Endothelial cell of umbilical vein (primary cell): ENCODE results near the gene ADCY9. TPM values are rescaled to one million over a fixed set of nuclear protein-coding genes. Genes with fewer than 3 reads are reported as not detected.
"Not testable (repeated sequence)": the region's sequence is repeated elsewhere in the genome, so short reads cannot be mapped to it uniquely, and the experiment has no call there.

Source experiments
- BruUV-seq: library from RNA; stranded (reverse); fragments of 400-500 nt; replicated peaks from 2 replicates; lab custom pipeline; 2021; lab: Mats Ljungman, UMichigan
- CTCF ChIA-PET: fragments of 300-600, 350-600 bp; sonication (Branson Sonifier 250); formaldehyde crosslinking; loops from one replicate; lab custom pipeline; 2021; ENCODE audit warnings: antibody characterized with exemption, inconsistent platforms; lab: Charles Lee
- POLR2A ChIA-PET: fragments of 300-600, 350-600 bp; sonication (Branson Sonifier 250); formaldehyde crosslinking; loops from one replicate; lab custom pipeline; 2021; ENCODE audit warnings: antibody characterized with exemption, inconsistent platforms; lab: Charles Lee
- DNase-seq: peaks from one replicate; pipeline ENCODE4 v3.0.0-alpha.2; 2011; ENCODE audit warnings: low read depth, low spot score
- FAIRE-seq: peaks from 2 replicates; lab custom pipeline; 2011; peaks lifted over from hg19 to GRCh38; lab: Jason Lieb, UNC
- H2AFZ ChIP-seq: 2 replicates; pipeline ENCODE4 v1.6.0; 2012; ENCODE audit warnings: low read depth, low read length, control low read depth, inconsistent platforms
- H3K27ac ChIP-seq: 2 replicates; pipeline ENCODE4 v1.5.1; 2011; ENCODE audit warnings: low read depth, mild to moderate bottlenecking, control low read depth, low read length, moderate library complexity; ENCODE audit not compliant: insufficient read depth
- H3K27me3 ChIP-seq, 2 experiments: 2 replicates each; pipeline versions ENCODE4 v1.6.0 to v1.6.1; 2011; ENCODE audit warnings: low read length in 2 of 2, mixed read lengths in 1 of 2; ENCODE audit not compliant: control insufficient read depth in 2 of 2, insufficient read depth in 2 of 2
- H3K36me3 ChIP-seq, 2 experiments: 2 replicates in 1 of 2; 3 replicates in 1 of 2; pipeline ENCODE4 v1.5.1; 2011; ENCODE audit warnings: low read length in 2 of 2, mild to moderate bottlenecking in 1 of 2, moderate library complexity in 1 of 2; ENCODE audit not compliant: control insufficient read depth in 2 of 2, insufficient read depth in 2 of 2; ENCODE audit errors: extremely low read depth in 1 of 2
- H3K4me1 ChIP-seq: 3 replicates; pipeline ENCODE4 v1.5.1; 2011; ENCODE audit warnings: mild to moderate bottlenecking, low read length; ENCODE audit not compliant: control insufficient read depth, insufficient read depth; ENCODE audit errors: extremely low read depth
- H3K4me2 ChIP-seq: 2 replicates; pipeline ENCODE4 v1.6.1; 2011; ENCODE audit warnings: low read length, control low read depth, mixed read lengths; ENCODE audit not compliant: insufficient read depth
- H3K4me3 ChIP-seq, 3 experiments: fragments of 200-600 bp in 1 of 3; sonication (generic), shearing (Covaris generic) in 1 of 3; replicated peaks in 1 of 3; 2 replicates each; pipeline ENCODE4 v1.5.1; 2011 to 2016; ENCODE audit warnings: control low read depth in 3 of 3, low read length in 3 of 3, mild to moderate bottlenecking in 2 of 3, inconsistent platforms in 1 of 3, low read depth in 1 of 3, moderate library complexity in 1 of 3; ENCODE audit not compliant: insufficient read depth in 1 of 3
- H3K79me2 ChIP-seq: 2 replicates; pipeline ENCODE4 v1.6.0; 2012; ENCODE audit warnings: low read length, inconsistent platforms; ENCODE audit not compliant: control insufficient read depth, insufficient read depth
- H3K9ac ChIP-seq: replicated peaks from 2 replicates; pipeline ENCODE3; 2011; ENCODE audit warnings: low read length, control low read depth; ENCODE audit not compliant: insufficient read depth; ENCODE audit errors: extremely low read depth
- H3K9me1 ChIP-seq: replicated peaks from 3 replicates; pipeline ENCODE4 v1.6.0; 2011; ENCODE audit warnings: mild to moderate bottlenecking, low read length; ENCODE audit not compliant: control insufficient read depth, insufficient read depth; ENCODE audit errors: extremely low read depth
- H3K9me3 ChIP-seq: replicated peaks from 2 replicates; pipeline ENCODE4 v1.5.1; 2012; ENCODE audit warnings: low read length, inconsistent platforms; ENCODE audit not compliant: control insufficient read depth, insufficient read depth
- H4K20me1 ChIP-seq: replicated peaks from 2 replicates; pipeline ENCODE3; 2011; ENCODE audit warnings: mild to moderate bottlenecking, low read length; ENCODE audit not compliant: control insufficient read depth, insufficient read depth; ENCODE audit errors: extremely low read depth
- CTCF ChIP-seq, 2 donors: IDR thresholded peaks; 1 replicate in 1 of 2; 2 replicates in 1 of 2; pipeline ENCODE4 v1.5.1; 2011; ENCODE audit warnings: low read length in 2 of 2, mild to moderate bottlenecking in 2 of 2, moderate library complexity in 2 of 2, control low read depth in 1 of 2, inconsistent platforms in 1 of 2, low read depth in 1 of 2; ENCODE audit not compliant: insufficient read depth in 1 of 2; ENCODE audit errors: extremely low read depth in 1 of 2
- EZH2 ChIP-seq: IDR thresholded peaks from 2 replicates; pipeline ENCODE4 v1.6.1; 2012; ENCODE audit warnings: borderline replicate concordance, low read depth, mild to moderate bottlenecking, moderate library complexity, low read length, inconsistent platforms; ENCODE audit not compliant: severe bottlenecking
- GATA2 ChIP-seq: IDR thresholded peaks from 2 replicates; pipeline ENCODE4 v1.7.0; 2011; ENCODE audit warnings: low read depth, mild to moderate bottlenecking, moderate library complexity, mixed read lengths, low read length; ENCODE audit not compliant: insufficient read length, insufficient read depth
- JUN ChIP-seq: IDR thresholded peaks from 2 replicates; pipeline ENCODE4 v1.6.1; 2011; ENCODE audit warnings: borderline replicate concordance, low read depth; ENCODE audit not compliant: insufficient read length, insufficient read depth
- POLR2A ChIP-seq: IDR thresholded peaks from 2 replicates; pipeline ENCODE4 v1.6.1; 2012; ENCODE audit warnings: low read depth, mild to moderate bottlenecking, control low read depth, low read length
- dilution Hi-C: fragments of 300-500 bp; cut with MboI; formaldehyde crosslinking; loops from one replicate; pipeline ENCODE4 v1.15.0; 2019; ENCODE audit warnings: low sequenced_read_pairs; ENCODE audit not compliant: extremely low pct_ligation_motif_present
- intact Hi-C: fragments of 100-400 bp; cut with micrococcal nuclease; formaldehyde crosslinking; loops from one replicate; pipeline ENCODE4 v1.10.0; 2022
- polyA plus RNA-seq, 4 experiments: library from polyadenylated mRNA; depleted of rRNA in 3 of 4; stranded (reverse) in 3 of 4; unstranded in 1 of 4; fragments of >200 nt; gene quantifications; 2 replicates each; pipeline versions ENCODE4 v1.2.1 to v1.2.3, GENCODE V29; 2011 to 2012; ENCODE audit warnings: missing spikeins in 1 of 4
- total RNA-seq: library from RNA; stranded (reverse); gene quantifications from 2 replicates; pipeline ENCODE4 v1.2.3, GENCODE V29; 2021

Gene ADCY9
- total and polyA plus RNA-seq, 2 donors (not counting 3 experiments of a cell fraction or from before 2014, with no cell fraction given): 6.8 to 14.0 TPM

GRCh38 chr16:4038448-4038847, 77.8 kb downstream of the ADCY9 start:
- intact Hi-C loops: no loop called here
- no TSS peak for BruUV-seq
- no peak overlapping the region for H3K4me3 ChIP-seq
- no peak for DNase-seq
- no peak overlapping the region for H3K4me2 ChIP-seq
- no peaks in the 10 kb centered on the region for H3K9me1 ChIP-seq
- dilution Hi-C loops: no loop called here
- TF ChIP-seq EZH2: no peak
- no peak for TF ChIP-seq GATA2
- TF ChIP-seq JUN: no peak
- TF ChIP-seq POLR2A: no peak
- TF ChIP-seq CTCF (IDR thresholded peaks at IDR 0.05; ENCODE audit: extremely low read depth in 1 of 2, insufficient read depth in 1 of 2, low read depth in 1 of 2, low read length in 2 of 2): no peak
- CTCF ChIA-PET: no interaction called here
- no peaks in the 10 kb centered on the region for H3K4me1 ChIP-seq
- H3K9ac ChIP-seq: no peak overlapping the region
- no peaks in the 10 kb centered on the region for H3K9me3 ChIP-seq
- POLR2A ChIA-PET: no interaction called here
- FAIRE-seq: no peak
- H3K79me2 ChIP-seq: no peaks in the 10 kb centered on the region
- H3K36me3 ChIP-seq: no peaks in the 10 kb centered on the region
- no peaks in the 10 kb centered on the region for H4K20me1 ChIP-seq
- H3K27ac ChIP-seq: no peak overlapping the region
- H3K27me3 ChIP-seq: no peaks in the 10 kb centered on the region
- H2AFZ ChIP-seq: no peak overlapping the region

- BruUV-seq, intact Hi-C loops, dilution Hi-C loops, DNase-seq, H3K4me3 ChIP-seq, H3K9me1 ChIP-seq, H3K79me2 ChIP-seq, H2AFZ ChIP-seq, CTCF ChIA-PET, FAIRE-seq, H3K9ac ChIP-seq, H3K9me3 ChIP-seq, H3K4me1 ChIP-seq, POLR2A ChIA-PET, H4K20me1 ChIP-seq, H3K27me3 ChIP-seq, H3K27ac ChIP-seq, H3K36me3 ChIP-seq, H3K4me2 ChIP-seq: not testable (repeated sequence)
Measured at GRCh38 chr16:4036952-4037351, 79.3 kb downstream of the ADCY9 start.
